Left renal pelvis (tissue), 4 donors: Measurements from ENCODE around the gene CNPY1. TPM values are rescaled to one million over a fixed set of nuclear protein-coding genes. Genes with fewer than 3 reads are reported as not detected.

Source experiments
- DNase-seq, 4 donors: peaks; one replicate each; pipeline ENCODE4 v3.0.0-alpha.2; 2013; ENCODE audit warnings: low read depth in 4 of 4, low spot score in 3 of 4
- polyA plus RNA-seq, 4 donors: library from polyadenylated mRNA; unstranded; fragments of 120-200 nt; gene quantifications; one replicate each; pipeline ENCODE4 v1.2.1, GENCODE V29; 2013; ENCODE audit not compliant: insufficient read length in 4 of 4

Gene CNPY1
- polyA plus RNA-seq, 4 donors = not detected

- DNase-seq = no peak
These were observed 31.0 kb downstream of the CNPY1 start for GRCh38 chr7:155515318-155515717.

- no peak for DNase-seq
These were observed 32.1 kb downstream of the CNPY1 start for GRCh38 chr7:155514296-155514695.

- DNase-seq = no peak
These were observed 32.6 kb downstream of the CNPY1 start for GRCh38 chr7:155513543-155514285.

GRCh38 chr7:155512246-155512887 is 34.0 kb downstream of the CNPY1 start:
- DNase-seq = no peak

GRCh38 chr7:155511702-155511996 is 34.7 kb downstream of the CNPY1 start:
- no peak for DNase-seq

- no peak for DNase-seq
These were observed 35.2 kb downstream of the CNPY1 start for GRCh38 chr7:155510975-155511701.

- DNase-seq = no peak
These were observed 36.4 kb downstream of the CNPY1 start for GRCh38 chr7:155509725-155510551.

- no peak for DNase-seq
These were observed 37.0 kb downstream of the CNPY1 start for GRCh38 chr7:155509359-155509724.

- no peak for DNase-seq
These were observed 37.7 kb downstream of the CNPY1 start for GRCh38 chr7:155508376-155509358.

- DNase-seq = no peak
These were observed 38.8 kb downstream of the CNPY1 start for GRCh38 chr7:155507576-155507975.

GRCh38 chr7:155506854-155507337 is 39.5 kb downstream of the CNPY1 start:
- DNase-seq = no peak

GRCh38 chr7:155505422-155505793 is 41.0 kb downstream of the CNPY1 start:
- DNase-seq = no peak

GRCh38 chr7:155497149-155497901 is 49.0 kb downstream of the CNPY1 start:
- no peak for DNase-seq

GRCh38 chr7:155496267-155497005 is 49.9 kb downstream of the CNPY1 start:
- no peak for DNase-seq

GRCh38 chr7:155495440-155496248 is 50.7 kb downstream of the CNPY1 start:
- no peak for DNase-seq

- DNase-seq = no peak
These were observed 51.8 kb downstream of the CNPY1 start for GRCh38 chr7:155494551-155494950.

GRCh38 chr7:155493744-155494538 is 52.4 kb downstream of the CNPY1 start:
- DNase-seq = no peak
